GM10847 (cell line): ENCODE measurements around the gene SLC37A1.

Experiments
- POLR2A ChIP-seq: IDR thresholded peaks from 2 replicates; pipeline ENCODE4 v1.6.1; 2011; ENCODE audit not compliant: insufficient read length; ENCODE audit errors: extremely low read depth

Gene SLC37A1

GRCh38 chr21:42514883-42515228, 1.2 kb downstream of the SLC37A1 start:
- TF ChIP-seq POLR2A: no peak

GRCh38 chr21:42515708-42516502, 2.3 kb downstream of the SLC37A1 start:
- TF ChIP-seq POLR2A: no peak

DNA sequence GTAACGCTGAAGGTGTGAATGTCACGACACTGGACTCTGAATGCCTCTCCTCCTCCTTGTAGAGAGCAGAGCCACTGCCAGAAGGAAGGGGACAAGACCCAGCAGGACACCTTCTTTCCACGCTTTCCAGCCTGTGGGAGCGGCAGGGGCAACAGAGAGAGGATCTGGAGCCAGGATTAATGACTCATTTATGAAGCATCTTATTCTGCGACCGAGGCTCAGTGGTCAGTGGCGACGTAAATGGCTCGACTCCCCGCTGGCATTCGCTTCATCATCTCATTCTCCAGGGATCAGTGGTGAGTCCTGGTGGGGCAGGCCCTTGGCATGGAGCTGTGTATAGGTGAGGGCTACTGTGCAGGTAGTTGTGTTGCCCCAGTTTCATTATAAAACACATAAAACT, 4.6 kb downstream of the SLC37A1 start:
- TF ChIP-seq POLR2A: no peak

DNA sequence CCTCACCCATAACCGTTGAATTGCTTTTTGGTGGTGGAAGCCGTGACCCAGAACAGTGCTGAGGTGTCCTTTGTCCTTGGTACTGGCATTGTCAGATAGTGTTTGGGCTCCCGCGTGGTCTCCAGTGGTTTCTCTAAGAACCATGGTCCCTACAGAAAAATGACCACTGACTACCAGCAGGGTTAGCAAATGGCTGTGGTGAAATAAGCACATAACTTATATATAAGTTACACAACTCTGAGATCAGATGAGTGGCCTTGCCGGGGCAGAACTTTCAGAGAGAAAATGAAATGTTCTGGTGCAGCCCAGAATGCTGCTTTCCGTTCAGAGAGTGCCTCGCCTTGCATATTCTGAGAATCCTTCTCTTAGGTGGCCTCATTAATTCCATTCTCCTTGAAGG, 5.0 kb downstream of the SLC37A1 start:
- TF ChIP-seq POLR2A: no peak

DNA sequence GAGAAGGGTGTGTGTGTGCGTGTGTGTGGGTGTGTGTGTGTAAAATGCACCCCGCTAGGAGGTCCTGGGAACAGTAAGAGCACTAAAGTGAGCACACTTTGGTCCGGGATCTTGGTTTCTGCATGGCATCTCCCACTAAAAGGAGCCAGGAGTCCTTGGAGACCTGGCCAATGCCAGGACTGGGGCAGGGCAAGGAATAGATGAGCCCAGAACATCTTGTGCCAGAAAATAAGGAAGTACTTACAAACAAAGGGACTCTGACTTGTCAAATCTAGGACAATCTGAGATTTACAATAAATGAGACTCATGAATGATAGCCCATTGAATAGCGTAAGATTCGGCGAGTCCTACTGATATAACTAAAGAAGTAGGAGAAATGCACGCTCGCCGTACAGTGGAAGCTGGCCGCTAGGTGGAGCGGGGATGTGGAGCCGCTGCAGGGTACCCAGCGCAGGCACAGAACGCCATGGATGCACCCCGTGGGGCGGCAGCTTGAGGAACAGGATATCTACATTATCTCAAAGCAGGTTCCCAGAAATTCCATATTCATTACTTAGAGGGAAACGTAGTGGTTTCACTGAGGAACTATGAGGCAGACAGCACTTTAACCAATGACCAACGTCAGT, 7.1 kb downstream of the SLC37A1 start:
- TF ChIP-seq POLR2A: no peak

DNA sequence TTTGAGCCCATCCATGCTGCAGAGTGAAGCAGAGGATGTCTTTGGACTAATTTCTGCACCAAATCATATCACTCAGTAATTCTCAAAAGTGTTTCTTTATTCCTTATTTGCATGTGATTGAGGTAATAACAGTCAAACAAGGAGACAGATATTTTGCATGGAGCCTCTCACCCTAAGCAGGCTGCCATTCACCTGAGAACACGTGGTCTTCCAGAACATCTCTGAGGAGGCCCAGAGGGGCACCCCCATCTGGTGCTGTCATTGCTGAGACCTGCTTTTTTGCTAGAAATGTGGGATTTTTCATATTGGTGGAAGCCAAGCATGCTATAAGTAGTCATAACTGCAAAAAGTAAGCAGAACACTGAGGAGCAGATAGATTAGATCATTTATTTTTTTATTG, 7.7 kb downstream of the SLC37A1 start:
- no peak for TF ChIP-seq POLR2A

GRCh38 chr21:42521805-42522204, 8.2 kb downstream of the SLC37A1 start:
- no peak for TF ChIP-seq POLR2A

GRCh38 chr21:42522271-42522670, 8.6 kb downstream of the SLC37A1 start:
- TF ChIP-seq POLR2A: no peak

DNA sequence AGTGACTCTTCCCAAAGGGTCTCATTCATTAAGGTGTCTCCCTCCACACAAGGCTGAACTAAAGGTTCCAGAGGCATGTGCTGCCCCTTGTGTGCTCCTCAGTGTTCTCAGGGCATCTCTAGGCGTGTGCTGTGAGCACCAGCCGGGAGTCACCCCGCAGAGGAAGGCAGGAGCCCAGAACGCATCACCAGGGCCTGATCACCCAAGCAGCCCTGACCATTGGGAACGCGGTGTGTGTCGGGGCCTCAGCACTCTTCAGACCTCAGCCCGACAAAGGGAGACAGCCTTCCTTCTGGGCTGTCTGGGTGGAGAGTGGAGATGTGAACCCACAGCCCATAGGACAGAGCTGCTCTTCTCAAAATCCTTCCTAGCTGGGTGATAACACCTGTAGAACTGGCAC, 9.1 kb downstream of the SLC37A1 start:
- no peak for TF ChIP-seq POLR2A

DNA sequence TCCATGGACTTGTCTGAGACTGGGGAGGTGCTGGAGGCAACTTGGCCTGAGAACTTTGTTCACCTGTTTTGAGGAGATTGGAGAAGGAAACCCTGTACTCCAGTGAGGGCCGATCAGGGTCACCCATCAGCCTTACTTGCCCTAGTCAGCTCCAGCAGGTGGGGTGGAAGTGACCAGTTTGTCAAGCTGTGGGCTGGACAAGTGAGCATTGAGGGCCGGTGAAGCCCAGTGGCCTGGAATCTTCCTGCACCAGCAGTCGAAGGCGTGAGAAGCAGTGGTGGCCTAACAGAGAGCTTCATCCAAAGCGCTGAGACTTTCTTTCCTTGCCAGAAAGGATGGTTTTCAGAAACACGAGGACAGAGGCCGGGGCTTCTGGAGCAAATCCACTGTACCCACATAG, 9.6 kb downstream of the SLC37A1 start:
- no peak for TF ChIP-seq POLR2A

- no peak for TF ChIP-seq POLR2A
Observed at GRCh38 chr21:42523941-42524340, 10.3 kb downstream of the SLC37A1 start.

- TF ChIP-seq POLR2A: no peak
Observed at GRCh38 chr21:42524341-42525028, 10.8 kb downstream of the SLC37A1 start.

GRCh38 chr21:42525029-42525581, 11.5 kb downstream of the SLC37A1 start:
- TF ChIP-seq POLR2A: no peak

DNA sequence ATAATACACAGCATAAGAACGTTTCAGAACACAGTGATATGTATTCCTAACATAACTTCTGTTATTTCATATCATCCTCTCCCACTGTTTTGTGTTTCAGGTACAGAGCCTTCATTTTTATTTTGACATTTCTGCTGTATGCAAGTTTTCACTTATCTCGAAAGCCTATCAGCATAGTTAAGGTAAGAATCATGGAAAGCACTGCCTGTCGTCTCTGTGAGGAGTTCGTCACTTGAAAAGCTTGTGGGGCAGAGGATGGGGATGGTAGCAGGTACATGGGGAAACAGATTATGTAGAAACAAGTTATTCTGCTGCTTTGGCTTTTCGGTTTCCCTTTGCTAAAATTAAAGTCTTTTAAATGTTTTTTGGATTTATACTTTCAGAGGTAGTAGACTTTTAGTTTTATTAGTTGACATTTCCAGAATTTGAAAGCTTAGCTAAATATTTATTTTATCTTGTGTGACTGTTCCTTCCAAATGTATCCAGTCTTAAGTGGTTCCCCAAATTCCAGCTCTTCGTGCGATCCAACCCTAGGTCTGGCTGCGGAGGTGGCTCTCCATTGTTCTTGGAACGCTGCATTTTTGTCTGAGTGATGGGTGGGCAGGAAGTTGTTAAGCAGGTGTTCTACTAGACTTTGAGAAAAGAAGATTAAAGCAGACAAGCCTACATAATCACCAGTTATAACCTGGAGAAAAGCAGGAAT, 12.2 kb downstream of the SLC37A1 start:
- TF ChIP-seq POLR2A: no peak

DNA sequence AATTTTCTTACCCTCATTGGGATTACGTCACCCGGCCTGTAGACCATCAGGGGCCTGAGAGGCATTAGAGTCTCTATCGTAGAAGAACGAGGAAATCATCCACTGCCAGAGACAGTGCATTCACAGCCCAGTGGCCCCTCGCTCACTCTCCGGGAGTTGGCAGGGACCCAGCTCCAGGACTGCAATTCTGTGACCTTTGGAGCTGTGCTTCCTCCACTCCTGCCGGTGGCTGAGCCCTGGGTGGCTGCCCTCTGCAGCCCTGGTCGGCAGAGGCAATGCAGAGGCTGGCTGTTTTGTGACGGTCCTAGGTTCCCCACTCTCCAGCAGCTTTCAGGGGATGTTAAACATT, 12.7 kb downstream of the SLC37A1 start:
- TF ChIP-seq POLR2A: no peak

- TF ChIP-seq POLR2A: no peak
Observed at GRCh38 chr21:42527127-42527488, 13.5 kb downstream of the SLC37A1 start.

DNA sequence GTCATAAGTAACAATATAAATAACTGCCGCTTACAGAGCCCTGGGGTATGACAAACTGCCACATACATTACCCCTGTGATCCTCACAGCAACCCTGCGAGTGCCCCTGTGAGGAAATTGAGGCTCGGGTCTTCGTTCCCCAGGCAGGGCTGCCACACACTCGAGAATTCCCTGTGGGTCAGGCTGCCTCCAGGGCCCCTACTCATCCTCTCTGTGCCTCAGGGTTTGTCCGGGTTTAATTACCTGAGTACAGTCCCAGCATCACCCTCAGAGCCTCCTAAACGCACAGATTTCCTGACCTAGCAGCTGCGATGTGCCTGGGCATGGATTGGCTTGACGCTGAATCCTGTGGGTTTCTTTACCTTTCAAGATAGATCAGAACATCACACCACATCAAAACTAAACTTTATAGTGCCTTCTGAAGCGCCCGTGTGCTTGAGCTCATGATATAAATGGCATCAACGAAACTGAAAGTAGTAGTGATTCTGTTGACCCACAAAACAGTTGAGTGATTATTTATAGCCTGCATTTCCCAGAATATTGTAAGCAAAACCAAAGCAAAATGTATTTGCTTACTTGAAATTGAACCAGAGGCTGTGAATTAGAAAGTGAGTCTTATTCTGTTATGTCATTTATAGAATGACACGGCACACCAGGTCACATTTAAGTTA, 14.0 kb downstream of the SLC37A1 start:
- TF ChIP-seq POLR2A: no peak
